IPS-18c (cell line): ENCODE data around the gene ZNF778.

Source experiments
- H3K4me3 ChIP-seq: 2 replicates; pipeline ENCODE4 v1.7.0; 2013; ENCODE audit warnings: low read depth, mild to moderate bottlenecking, low read length, moderate library complexity; ENCODE audit not compliant: insufficient read depth
- H3K9me3 ChIP-seq: one replicate; pipeline ENCODE4 v1.6.1; 2013; ENCODE audit warnings: mild to moderate bottlenecking, low read length, moderate library complexity; ENCODE audit not compliant: control insufficient read depth, insufficient read depth

ZNF778 gene

GRCh38 chr16:89200124-89200849 lies 17.2 kb upstream of the ZNF778 start, which contains the start of gene SLC22A31:
SLC22A31 (minus strand) TSS chr16:89200537; CDS start chr16:89200501, 36 bp downstream.
- Histone ChIP-seq H3K4me3 (peak within 1 kb of the TSS; percentile 63), H3K9me3 (peaks cover 3% of the 10 kb centered on the region)

GRCh38 chr16:89200850-89201411 lies 16.6 kb upstream of the ZNF778 start:
- Histone ChIP-seq H3K9me3 (peaks cover 3% of the 10 kb centered on the region), H3K4me3 (peak overlapping the region; percentile 63)

GRCh38 chr16:89201439-89202377 lies 15.8 kb upstream of the ZNF778 start:
- Histone ChIP-seq H3K4me3 (peak overlapping the region; percentile 63), H3K9me3 (peaks cover 3% of the 10 kb centered on the region)

- H3K9me3 ChIP-seq: peaks cover 3% of the 10 kb centered on the region
- peak overlapping the region; percentile 38; the same call in 1 of the 2 replicates for H3K4me3 ChIP-seq
Measured at GRCh38 chr16:89202422-89203215, 14.9 kb upstream of the ZNF778 start.

- H3K4me3 ChIP-seq: no peak overlapping the region
- no peaks in the 10 kb centered on the region for H3K9me3 ChIP-seq
Measured at GRCh38 chr16:89207993-89208392, 9.5 kb upstream of the ZNF778 start.

GRCh38 chr16:89209522-89210044 lies 7.9 kb upstream of the ZNF778 start:
- no peaks in the 10 kb centered on the region for H3K9me3 ChIP-seq
- no peak overlapping the region for H3K4me3 ChIP-seq

GRCh38 chr16:89210165-89210903 lies 7.2 kb upstream of the ZNF778 start:
- H3K9me3 ChIP-seq: no peaks in the 10 kb centered on the region

GRCh38 chr16:89210904-89211515 lies 6.5 kb upstream of the ZNF778 start:
- H3K4me3 ChIP-seq: no peak overlapping the region
- H3K9me3 ChIP-seq: no peaks in the 10 kb centered on the region

More at GRCh38 chr16:89210165-89210903, 7.2 kb upstream of the ZNF778 start:
- H3K4me3 ChIP-seq: no peak overlapping the region

- Histone ChIP-seq H3K4me3 (peak overlapping the region; percentile 99), H3K9me3 (no peaks in the 10 kb centered on the region)
Measured at GRCh38 chr16:89216315-89217137, 977 bp upstream of the ZNF778 start.

- Histone ChIP-seq H3K4me3 (peak overlapping the region; percentile 99), H3K9me3 (no peaks in the 10 kb centered on the region)
Measured at GRCh38 chr16:89217138-89217387, 440 bp upstream of the ZNF778 start.

GRCh38 chr16:89219365-89219764 lies 1.9 kb downstream of the ZNF778 start:
- Histone ChIP-seq H3K9me3 (no peaks in the 10 kb centered on the region), H3K4me3 (no peak overlapping the region)

GRCh38 chr16:89221604-89222003 lies 4.1 kb downstream of the ZNF778 start:
- Histone ChIP-seq H3K4me3 (no peak overlapping the region), H3K9me3 (peaks cover under 1% of the 10 kb centered on the region)

GRCh38 chr16:89222931-89223330 lies 5.4 kb downstream of the ZNF778 start:
- peaks cover 5% of the 10 kb centered on the region for H3K9me3 ChIP-seq

GRCh38 chr16:89224665-89225064 lies 7.2 kb downstream of the ZNF778 start:
- Histone ChIP-seq H3K4me3 (no peak overlapping the region), H3K9me3 (peaks cover 9% of the 10 kb centered on the region)

More at GRCh38 chr16:89222931-89223330, 5.4 kb downstream of the ZNF778 start:
- no peak overlapping the region for H3K4me3 ChIP-seq

- peaks cover 12% of the 10 kb centered on the region for H3K9me3 ChIP-seq
- H3K4me3 ChIP-seq: no peak overlapping the region
Measured at GRCh38 chr16:89230255-89230654, 12.8 kb downstream of the ZNF778 start.
